Mesenchymal stem cell (in vitro differentiated cells and primary cell): ENCODE measurements around the gene DOCK3.
"Not testable (repeated sequence)": the region's sequence is repeated elsewhere in the genome, so short reads cannot be mapped to it uniquely, and the experiment has no call there.

ENCODE experiments used
- DNase-seq: peaks from one replicate; pipeline ENCODE4 v3.0.0-alpha.2; 2013
- H2AFZ ChIP-seq: one replicate; pipeline ENCODE4 v1.6.1; 2013; ENCODE audit warnings: low read depth, mild to moderate bottlenecking, control low read depth, inconsistent platforms, low read length, moderate library complexity
- H2AK5ac ChIP-seq: 2 replicates; pipeline ENCODE4 v1.6.1; 2013; ENCODE audit warnings: low read length, moderate library complexity, mild to moderate bottlenecking, inconsistent platforms; ENCODE audit not compliant: severe bottlenecking
- H2BK120ac ChIP-seq: one replicate; pipeline ENCODE4 v1.6.1; 2013; ENCODE audit warnings: low read depth, mild to moderate bottlenecking, inconsistent platforms, low read length, moderate library complexity
- H2BK12ac ChIP-seq, 2 experiments: one replicate each; pipeline ENCODE4 v1.6.1; 2013; ENCODE audit warnings: inconsistent platforms in 2 of 2, low read length in 2 of 2, mild to moderate bottlenecking in 2 of 2, moderate library complexity in 2 of 2, control low read depth in 1 of 2
- H2BK15ac ChIP-seq: one replicate; pipeline ENCODE4 v1.6.1; 2013; ENCODE audit warnings: mild to moderate bottlenecking, low read depth, inconsistent platforms; ENCODE audit not compliant: poor library complexity, severe bottlenecking
- H2BK5ac ChIP-seq: 2 replicates; pipeline ENCODE4 v1.6.1; 2013; ENCODE audit warnings: low read depth, mild to moderate bottlenecking, low read length, control low read depth, inconsistent platforms; ENCODE audit not compliant: poor library complexity, severe bottlenecking
- H3K14ac ChIP-seq, 2 experiments: one replicate each; pipeline ENCODE4 v1.6.1; 2013; ENCODE audit warnings: inconsistent platforms in 2 of 2, low read length in 2 of 2, control low read depth in 1 of 2, mild to moderate bottlenecking in 1 of 2, moderate library complexity in 1 of 2
- H3K18ac ChIP-seq, 2 experiments: one replicate each; pipeline ENCODE4 v1.6.1; 2013; ENCODE audit warnings: inconsistent platforms in 2 of 2, low read length in 2 of 2, control low read depth in 1 of 2, low read depth in 1 of 2, mild to moderate bottlenecking in 1 of 2
- H3K23ac ChIP-seq, 2 experiments: one replicate each; pipeline ENCODE4 v1.6.1; 2013; ENCODE audit warnings: inconsistent platforms in 2 of 2, low read length in 2 of 2, mild to moderate bottlenecking in 2 of 2, moderate library complexity in 2 of 2, control low read depth in 1 of 2
- H3K27ac ChIP-seq: 2 replicates; pipeline ENCODE4 v1.5.1; 2013; ENCODE audit warnings: mild to moderate bottlenecking, moderate library complexity, low read length, control low read depth, inconsistent platforms; ENCODE audit not compliant: poor library complexity, severe bottlenecking
- H3K27me3 ChIP-seq, 2 experiments: 2 replicates each; pipeline versions ENCODE4 v1.6.1 to v1.7.0; 2013; ENCODE audit warnings: low read length in 2 of 2, mild to moderate bottlenecking in 2 of 2, moderate library complexity in 2 of 2, control low read depth in 1 of 2, inconsistent platforms in 1 of 2; ENCODE audit not compliant: control insufficient read depth in 1 of 2, insufficient read depth in 1 of 2
- H3K36me3 ChIP-seq, 2 experiments: 2 replicates each; pipeline versions ENCODE4 v1.6.1 to v1.7.0; 2013; ENCODE audit warnings: low read length in 2 of 2, control low read depth in 1 of 2, inconsistent platforms in 1 of 2, low read depth in 1 of 2, mild to moderate bottlenecking in 1 of 2; ENCODE audit not compliant: insufficient read depth in 2 of 2, control insufficient read depth in 1 of 2
- H3K4ac ChIP-seq, 2 experiments: one replicate each; pipeline ENCODE4 v1.6.1; 2013; ENCODE audit warnings: inconsistent platforms in 2 of 2, low read length in 2 of 2, mild to moderate bottlenecking in 2 of 2, moderate library complexity in 2 of 2, control low read depth in 1 of 2, low read depth in 1 of 2
- H3K4me1 ChIP-seq: 2 replicates; pipeline ENCODE4 v1.6.1; 2013; ENCODE audit warnings: low read depth, low read length, control low read depth; ENCODE audit not compliant: control insufficient read depth, insufficient read depth
- H3K4me2 ChIP-seq: 2 replicates; pipeline ENCODE4 v1.6.1; 2013; ENCODE audit warnings: low read length, mild to moderate bottlenecking, inconsistent platforms; ENCODE audit not compliant: poor library complexity, severe bottlenecking
- H3K4me3 ChIP-seq, 2 experiments: 2 replicates each; pipeline versions ENCODE4 v1.5.1 to v1.7.0; 2013; ENCODE audit warnings: low read length in 2 of 2, mild to moderate bottlenecking in 2 of 2, control low read depth in 1 of 2, low read depth in 1 of 2; ENCODE audit not compliant: insufficient read depth in 1 of 2
- H3K79me1 ChIP-seq: replicated peaks from 2 replicates; pipeline ENCODE4 v1.6.1; 2013; ENCODE audit warnings: mild to moderate bottlenecking, control low read depth, low read length, inconsistent platforms; ENCODE audit not compliant: poor library complexity, severe bottlenecking
- H3K9ac ChIP-seq: 2 replicates; pipeline ENCODE4 v1.7.0; 2013; ENCODE audit warnings: mild to moderate bottlenecking, low read length, moderate library complexity
- H3K9me3 ChIP-seq: 2 replicates; pipeline ENCODE4 v1.7.0; 2013; ENCODE audit warnings: mild to moderate bottlenecking, low read length; ENCODE audit not compliant: control insufficient read depth
- H4K8ac ChIP-seq: one replicate; pipeline ENCODE4 v1.6.1; 2013; ENCODE audit warnings: inconsistent platforms, mild to moderate bottlenecking, low read length, moderate library complexity
- H4K91ac ChIP-seq: one replicate; pipeline ENCODE4 v1.6.1; 2013; ENCODE audit warnings: mild to moderate bottlenecking, low read length, inconsistent platforms
- WGBS: methylation state at CpG from one replicate; pipeline ENCODE4 v1.1.7; 2013; ENCODE audit warnings: mixed read lengths; 5-methylcytosine and 5-hydroxymethylcytosine counted together

DOCK3 gene

DNA sequence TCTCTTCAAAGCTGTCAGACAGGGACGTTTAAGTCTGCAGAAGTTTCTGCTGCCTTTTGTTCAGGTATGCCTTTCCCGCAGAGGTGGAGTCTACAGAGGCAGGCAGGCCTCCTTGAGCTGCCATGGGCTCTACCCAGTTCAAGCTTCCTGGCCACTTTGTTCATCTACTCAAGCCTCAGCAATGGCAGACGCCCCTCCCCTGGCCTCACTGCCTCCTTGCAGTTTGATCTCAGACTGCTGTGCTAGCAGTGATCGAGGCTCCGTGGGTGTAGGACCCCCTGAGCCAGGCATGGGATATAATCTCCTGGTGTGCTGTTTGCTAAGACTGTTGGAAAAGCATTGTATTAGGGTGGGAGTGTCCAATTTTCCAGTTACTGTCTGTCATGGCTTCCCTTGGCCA lies 247.3 kb downstream of the DOCK3 start:
- H3K23ac ChIP-seq, H3K14ac ChIP-seq, H3K27me3 ChIP-seq, H3K18ac ChIP-seq, H3K4me1 ChIP-seq, H4K8ac ChIP-seq, H2BK15ac ChIP-seq, H3K4me2 ChIP-seq, H3K9me3 ChIP-seq, H3K27ac ChIP-seq, H2BK120ac ChIP-seq, H3K4ac ChIP-seq, H2BK5ac ChIP-seq, H3K4me3 ChIP-seq, H2AFZ ChIP-seq, H2BK12ac ChIP-seq, H3K9ac ChIP-seq, H2AK5ac ChIP-seq, H3K36me3 ChIP-seq, DNase-seq, H4K91ac ChIP-seq, H3K79me1 ChIP-seq: not testable (repeated sequence)
- WGBS = 63% methylated on average over 5 of the region's 5 CpGs

GRCh38 chr3:50923955-50924354 lies 249.2 kb downstream of the DOCK3 start:
- Histone ChIP-seq H3K79me1 (no peaks in the 10 kb centered on the region), H3K36me3 (no peaks in the 10 kb centered on the region), H3K9me3 (no peaks in the 10 kb centered on the region), H3K18ac (no peak overlapping the region), H3K27ac (no peak overlapping the region), H4K91ac (no peak overlapping the region), H4K8ac (no peak overlapping the region), H3K4me1 (no peaks in the 10 kb centered on the region), H2BK120ac (no peak overlapping the region), H3K4me3 (no peak overlapping the region), H3K14ac (no peak overlapping the region), H2BK5ac (no peak overlapping the region), H2AK5ac (no peak overlapping the region), H3K4ac (no peak overlapping the region), H3K23ac (no peak overlapping the region), H2BK15ac (no peak overlapping the region), H3K4me2 (no peak overlapping the region), H2AFZ (no peak overlapping the region), H3K27me3 (no peaks in the 10 kb centered on the region), H3K9ac (no peak overlapping the region), H2BK12ac (no peak overlapping the region)
- no peak for DNase-seq
- no CpG with 5 or more reads among the region's 1 CpG for WGBS

DNA sequence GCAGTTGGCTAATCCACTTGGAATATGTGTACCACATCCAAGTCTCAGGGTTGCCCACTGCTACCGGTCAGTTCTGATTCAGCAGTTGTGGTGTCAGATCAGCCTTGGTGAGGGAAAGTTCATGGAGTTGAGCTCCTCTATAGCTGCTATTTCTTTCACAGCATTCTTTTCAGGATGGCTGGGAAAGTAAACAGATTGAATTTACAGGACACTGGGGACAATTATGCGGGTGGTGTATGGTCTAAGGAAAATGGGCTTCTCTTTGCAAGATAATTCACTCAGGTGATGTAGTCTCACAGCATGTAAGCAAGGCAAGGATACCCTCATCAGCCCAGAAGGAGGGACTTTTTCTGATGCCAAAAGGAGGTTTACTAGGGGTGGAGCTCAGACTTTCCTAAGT lies 249.9 kb downstream of the DOCK3 start:
- no peak overlapping the region for H4K91ac ChIP-seq
- H2AFZ ChIP-seq = no peak overlapping the region
- H2BK15ac ChIP-seq = no peak overlapping the region
- H2BK120ac ChIP-seq = no peak overlapping the region
- no peak overlapping the region for H3K9ac ChIP-seq
- H3K36me3 ChIP-seq = no peaks in the 10 kb centered on the region
- no peak overlapping the region for H3K4me2 ChIP-seq
- no peak for DNase-seq
- H3K4me1 ChIP-seq = no peaks in the 10 kb centered on the region
- H3K4ac ChIP-seq = no peak overlapping the region
- no peak overlapping the region for H2AK5ac ChIP-seq
- no peak overlapping the region for H2BK5ac ChIP-seq
- H3K79me1 ChIP-seq = no peaks in the 10 kb centered on the region
- 78% methylated on average over 2 of the region's 2 CpGs for WGBS
- no peaks in the 10 kb centered on the region for H3K27me3 ChIP-seq
- H2BK12ac ChIP-seq = no peak overlapping the region
- H3K4me3 ChIP-seq = no peak overlapping the region
- H3K27ac ChIP-seq = no peak overlapping the region
- H3K9me3 ChIP-seq = no peaks in the 10 kb centered on the region
- H4K8ac ChIP-seq = no peak overlapping the region
- H3K14ac ChIP-seq = no peak overlapping the region
- H3K23ac ChIP-seq = no peak overlapping the region
- H3K18ac ChIP-seq = no peak overlapping the region

DNA sequence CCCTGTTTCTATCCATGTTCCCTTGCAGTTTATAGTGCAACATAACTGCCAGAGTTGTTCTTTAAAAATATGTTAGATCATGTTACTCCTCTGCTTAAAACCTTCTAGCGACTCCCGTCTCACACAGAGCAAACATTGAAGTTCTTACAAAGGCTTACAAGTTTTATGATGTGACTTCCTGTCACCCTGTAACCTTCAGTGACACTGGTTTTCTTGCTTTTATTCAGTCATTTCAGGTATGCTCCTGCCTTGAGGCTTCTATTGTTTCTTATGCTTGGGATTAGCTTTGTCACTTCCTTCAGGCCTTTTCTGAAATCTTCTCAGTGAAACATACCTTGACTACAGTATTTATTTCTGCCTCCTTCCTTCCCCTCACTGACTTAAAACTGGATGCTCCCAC lies 252.1 kb downstream of the DOCK3 start:
- 44% methylated on average over 2 of the region's 2 CpGs for WGBS

More for the DNA sequence above, 252.1 kb downstream of the DOCK3 start:
- Histone ChIP-seq H3K27me3 (no peaks in the 10 kb centered on the region), H2BK120ac (no peak overlapping the region), H2AFZ (no peak overlapping the region), H3K4me2 (no peak overlapping the region), H4K91ac (no peak overlapping the region), H2BK15ac (no peak overlapping the region), H3K36me3 (no peaks in the 10 kb centered on the region), H2AK5ac (no peak overlapping the region), H2BK5ac (no peak overlapping the region), H3K18ac (no peak overlapping the region), H3K79me1 (no peaks in the 10 kb centered on the region), H3K4me1 (no peaks in the 10 kb centered on the region), H4K8ac (no peak overlapping the region), H3K9ac (no peak overlapping the region), H3K23ac (no peak overlapping the region), H3K27ac (no peak overlapping the region), H3K4me3 (no peak overlapping the region), H2BK12ac (no peak overlapping the region), H3K9me3 (no peaks in the 10 kb centered on the region), H3K14ac (no peak overlapping the region), H3K4ac (no peak overlapping the region)
- DNase-seq = no peak
